ENCODE results near the gene GPR3.
"Not testable (repeated sequence)": the region's sequence is repeated elsewhere in the genome, so short reads cannot be mapped to it uniquely, and the experiment has no call there.

Gene GPR3

GRCh38 chr1:27400963-27401341 lies 8.5 kb downstream of the GPR3 start:
- DNase-seq: no peak

GRCh38 chr1:27402349-27402754 lies 9.9 kb downstream of the GPR3 start:
- DNase-seq: no peak

- DNase-seq: no peak
These were observed 10.8 kb downstream of the GPR3 start for GRCh38 chr1:27403065-27403726.

GRCh38 chr1:27403931-27404330 lies 11.5 kb downstream of the GPR3 start:
- DNase-seq: no peak

GRCh38 chr1:27405074-27405473 lies 12.7 kb downstream of the GPR3 start:
- no peak for DNase-seq

GRCh38 chr1:27405598-27406361 lies 13.4 kb downstream of the GPR3 start:
- not testable (repeated sequence) for DNase-seq

- no peak for DNase-seq
These were observed 13.9 kb downstream of the GPR3 start for GRCh38 chr1:27406362-27406680.

GRCh38 chr1:27406791-27407190 lies 14.4 kb downstream of the GPR3 start:
- not testable (repeated sequence) for DNase-seq

GRCh38 chr1:27408151-27408550 lies 15.7 kb downstream of the GPR3 start:
- no peak for DNase-seq

- no peak for DNase-seq
These were observed 17.2 kb downstream of the GPR3 start for GRCh38 chr1:27409669-27410068.

GRCh38 chr1:27410709-27411108 lies 18.3 kb downstream of the GPR3 start:
- DNase-seq: no peak

- no peak for DNase-seq
These were observed 20.1 kb downstream of the GPR3 start for GRCh38 chr1:27412502-27412901.

- no peak for DNase-seq
These were observed 20.6 kb downstream of the GPR3 start for GRCh38 chr1:27413004-27413403.

GRCh38 chr1:27414091-27414490 lies 21.7 kb downstream of the GPR3 start:
- DNase-seq: no peak

GRCh38 chr1:27416387-27417111 lies 24.1 kb downstream of the GPR3 start:
- peak; percentile 57 for DNase-seq

- DNase-seq: no peak
These were observed 25.3 kb downstream of the GPR3 start for GRCh38 chr1:27417713-27418112.

- no peak for DNase-seq
These were observed 26.1 kb downstream of the GPR3 start for GRCh38 chr1:27418326-27419185.

- no peak for DNase-seq
These were observed 31.3 kb downstream of the GPR3 start for GRCh38 chr1:27423709-27424108.

- DNase-seq: no peak
These were observed 34.9 kb downstream of the GPR3 start for GRCh38 chr1:27427329-27427728.

GRCh38 chr1:27427816-27428315 lies 35.4 kb downstream of the GPR3 start:
- peak; percentile 66 for DNase-seq

GRCh38 chr1:27428316-27429028 lies 36.0 kb downstream of the GPR3 start:
- peak; percentile 91 for DNase-seq

GRCh38 chr1:27429029-27429425 lies 36.6 kb downstream of the GPR3 start:
- DNase-seq: no peak
